Measurements from ENCODE around the gene RABAC1.

- TF ChIP-seq CTCF (IDR thresholded peaks at IDR 0.05) (no peak), POLR2A (IDR thresholded peaks at IDR 0.05) (no peak), EP300 (IDR thresholded peaks at IDR 0.05; ENCODE audit: low read depth) (no peak)
Measured at GRCh38 chr19:41911889-41912731, 47.0 kb downstream of the RABAC1 start.

All from transverse colon (tissue), 3 donors.